Left ventricle myocardium superior (tissue), 1 donor: ENCODE results near the gene SMG9. TPM values are rescaled to one million over a fixed set of nuclear protein-coding genes. Genes with fewer than 3 reads are reported as not detected.
"Not testable (repeated sequence)": the region's sequence is repeated elsewhere in the genome, so short reads cannot be mapped to it uniquely, and the experiment has no call there.

ENCODE experiments used
- ATAC-seq: fragments of 200-7000 bp; cut with Tn5 transposase; one replicate; pipeline ENCODE4 v1.9.1; 2020; ENCODE audit warnings: mild to moderate bottlenecking, moderate library complexity
- DNase-seq: peaks from one replicate; pipeline ENCODE4 v3.0.0-alpha.2; 2020
- intact Hi-C: fragments of 100-400 bp; cut with micrococcal nuclease; formaldehyde crosslinking; loops from one replicate; pipeline ENCODE4 v1.11.0; 2022
- total RNA-seq: library from RNA; stranded (reverse); fragmentation: NEBNext Ultra II Directional; extraction: Animal tissue kit (Norgen Biotek cat#: 25700); gene quantifications from one replicate; pipeline ENCODE4 v1.2.1, GENCODE V29; 2021
- donor health status: DM: no; HTN: yes; CAD: no; lungs with severe emphysema.

Gene SMG9
- total RNA-seq, 1 donor from 2014 or later = 17.9 TPM

GRCh38 chr19:43781630-43782310 lies 27.0 kb upstream of the SMG9 start:
- DNase-seq (no peak), ATAC-seq (no peak)
- intact Hi-C loops = no loop called here

GRCh38 chr19:43780706-43781525 lies 26.2 kb upstream of the SMG9 start, which contains the start of gene KCNN4:
KCNN4 (minus strand) TSS chr19:43780973; CDS start chr19:43780861, 112 bp downstream.
- DNase-seq (no peak), ATAC-seq (no peak)
- intact Hi-C loops = no loop called here

- ATAC-seq = no peak
- intact Hi-C loops = no loop called here
- DNase-seq = no peak
Measured at GRCh38 chr19:43779820-43780219, 25.1 kb upstream of the SMG9 start.

- ATAC-seq (peak; percentile 31), DNase-seq (peak; percentile 53)
- intact Hi-C loops = no loop called here
Measured at GRCh38 chr19:43779147-43779819, 24.5 kb upstream of the SMG9 start.

GRCh38 chr19:43778651-43779050 lies 23.9 kb upstream of the SMG9 start:
- DNase-seq (no peak), ATAC-seq (no peak)
- intact Hi-C loops = no loop called here

- intact Hi-C loops = no loop called here
- DNase-seq = no peak
- no peak for ATAC-seq
Measured at GRCh38 chr19:43777163-43777695, 22.5 kb upstream of the SMG9 start.

GRCh38 chr19:43776286-43776685 lies 21.5 kb upstream of the SMG9 start:
- no peak for ATAC-seq
- no peak for DNase-seq
- intact Hi-C loops = no loop called here

- intact Hi-C loops = no loop called here
- ATAC-seq = no peak
- no peak for DNase-seq
Measured at GRCh38 chr19:43775299-43775890, 20.6 kb upstream of the SMG9 start.

- intact Hi-C loops, ATAC-seq, DNase-seq: not testable (repeated sequence)
Measured at GRCh38 chr19:43774940-43775258, 20.1 kb upstream of the SMG9 start.

- intact Hi-C loops = no loop called here
- DNase-seq (peak; percentile 79), ATAC-seq (peak; percentile 90)
Measured at GRCh38 chr19:43774103-43774939, 19.6 kb upstream of the SMG9 start.

GRCh38 chr19:43773725-43774102 lies 19.0 kb upstream of the SMG9 start:
- no peak for DNase-seq
- ATAC-seq = no peak
- intact Hi-C loops = no loop called here

- intact Hi-C loops = no loop called here
- no peak for DNase-seq
- no peak for ATAC-seq
Measured at GRCh38 chr19:43769256-43769655, 14.5 kb upstream of the SMG9 start.

GRCh38 chr19:43768273-43769050 lies 13.7 kb upstream of the SMG9 start:
- DNase-seq (peak; percentile 61), ATAC-seq (peak; percentile 44)
- intact Hi-C loops = no loop called here

GRCh38 chr19:43767818-43768217 lies 13.1 kb upstream of the SMG9 start:
- intact Hi-C loops = no loop called here
- ATAC-seq = no peak
- no peak for DNase-seq

- ATAC-seq = no peak
- intact Hi-C loops = no loop called here
- no peak for DNase-seq
Measured at GRCh38 chr19:43767316-43767715, 12.6 kb upstream of the SMG9 start.

- DNase-seq = no peak
- no peak for ATAC-seq
- intact Hi-C loops = no loop called here
Measured at GRCh38 chr19:43766755-43767043, 11.9 kb upstream of the SMG9 start.

- intact Hi-C loops = no loop called here
- ATAC-seq (peak; percentile 61), DNase-seq (peak; percentile 56)
Measured at GRCh38 chr19:43765109-43765876, 10.5 kb upstream of the SMG9 start.
